GM19240 (cell line): Measurements from ENCODE around the gene MPZ.
"Not testable (repeated sequence)": the region's sequence is repeated elsewhere in the genome, so short reads cannot be mapped to it uniquely, and the experiment has no call there.

Source experiments
- DNase-seq: peaks from one replicate; pipeline ENCODE4 v3.0.0; 2011; ENCODE audit warnings: low spot score; ENCODE audit not compliant: insufficient read length

MPZ gene

DNA sequence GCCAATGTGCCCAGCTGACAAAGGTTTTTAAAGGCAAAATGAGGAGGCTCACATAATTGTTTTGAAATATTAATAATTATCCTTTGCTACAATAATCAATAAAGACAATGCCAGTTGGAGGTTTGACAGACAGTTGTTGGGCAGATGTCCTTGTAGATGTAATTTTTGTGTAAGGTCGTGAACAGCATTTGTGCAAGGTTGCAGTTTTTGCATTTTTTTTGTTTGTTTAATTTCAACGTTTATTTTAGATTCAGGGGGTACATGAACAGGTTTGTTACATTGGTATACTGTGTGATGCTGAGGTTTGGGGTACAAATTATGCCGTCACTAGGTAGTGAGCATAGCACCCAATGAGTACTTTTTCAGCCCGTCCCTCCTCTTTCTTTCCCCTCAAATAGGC is 9.3 kb downstream of the MPZ start:
- no peak for DNase-seq

- DNase-seq: no peak
Measured at GRCh38 chr1:161299347-161299746, 10.4 kb downstream of the MPZ start.

DNA sequence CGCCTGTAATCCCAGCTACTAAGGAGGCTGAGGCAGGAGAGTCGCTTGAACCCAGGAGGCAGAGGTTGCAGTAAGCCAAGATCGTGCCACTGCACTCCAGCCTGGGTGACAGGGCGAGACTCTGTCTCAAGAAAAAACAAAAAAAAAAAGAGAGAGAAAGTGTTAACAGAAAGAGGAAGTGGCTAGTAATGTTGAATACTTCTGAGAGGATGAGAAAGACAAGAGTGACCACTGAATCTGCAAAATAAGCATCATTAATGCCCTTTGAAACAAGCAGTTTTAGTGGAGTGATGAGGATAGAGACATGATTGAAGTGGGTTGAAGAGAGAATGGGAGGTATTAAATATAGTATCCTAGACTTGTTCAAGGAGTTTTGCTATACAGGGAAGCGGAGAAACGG is 11.7 kb downstream of the MPZ start:
- DNase-seq: no peak

- DNase-seq: no peak
Measured at GRCh38 chr1:161297415-161297814, 12.4 kb downstream of the MPZ start.

- DNase-seq: no peak
Measured at GRCh38 chr1:161290779-161291178, 19.0 kb downstream of the MPZ start.

DNA sequence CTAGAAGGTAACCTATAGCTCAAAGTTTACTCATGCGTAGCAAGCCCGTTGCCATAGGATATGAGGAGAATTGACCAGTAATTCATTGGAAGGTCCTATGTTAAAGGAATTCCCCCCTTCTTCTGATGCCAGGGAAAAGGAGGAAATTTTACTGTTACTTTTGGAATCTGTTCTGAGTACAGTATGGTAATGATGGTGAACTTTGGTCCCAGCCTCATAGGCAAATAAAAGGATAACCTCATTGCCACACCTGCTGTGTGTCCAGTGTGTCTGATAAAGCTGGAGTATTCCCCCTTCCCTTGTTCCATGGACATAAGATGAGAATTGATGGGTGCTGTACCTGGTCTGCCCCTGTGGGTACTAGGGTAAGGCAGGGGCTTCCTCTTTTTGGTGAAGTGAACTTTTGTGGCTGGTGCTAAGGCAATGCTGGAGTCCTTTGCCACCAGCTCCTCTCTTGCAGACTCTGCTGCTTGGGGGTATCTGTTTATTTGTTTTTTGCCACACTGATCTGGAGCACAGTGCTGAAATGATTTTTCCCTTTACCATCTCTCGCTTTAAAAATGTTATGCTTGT is 22.2 kb downstream of the MPZ start:
- no peak for DNase-seq

- DNase-seq: no peak
Measured at GRCh38 chr1:161285521-161285920, 24.2 kb downstream of the MPZ start.

- DNase-seq: no peak
Measured at GRCh38 chr1:161285113-161285512, 24.7 kb downstream of the MPZ start.

- DNase-seq: no peak
Measured at GRCh38 chr1:161282991-161283390, 26.8 kb downstream of the MPZ start.

DNA sequence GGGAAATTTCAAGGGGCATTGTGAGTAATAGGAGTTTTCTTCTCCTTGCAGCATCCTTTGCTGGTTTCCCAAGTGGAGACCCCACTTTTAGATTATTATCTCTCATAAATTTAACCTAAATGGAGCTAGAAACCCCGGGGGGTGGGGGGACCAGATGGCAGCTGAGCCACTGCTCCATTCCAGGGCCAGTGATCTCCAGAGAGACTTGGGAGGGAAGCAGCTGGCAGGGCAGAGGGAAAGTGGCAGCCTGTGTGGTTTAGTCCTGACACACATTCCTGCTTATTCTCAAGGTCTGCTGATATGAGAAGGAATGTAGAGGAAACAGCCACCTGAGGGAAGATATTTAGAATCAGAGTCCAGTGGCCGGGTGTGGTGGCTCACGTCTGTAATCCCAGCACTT is 34.9 kb downstream of the MPZ start:
- DNase-seq: no peak

DNA sequence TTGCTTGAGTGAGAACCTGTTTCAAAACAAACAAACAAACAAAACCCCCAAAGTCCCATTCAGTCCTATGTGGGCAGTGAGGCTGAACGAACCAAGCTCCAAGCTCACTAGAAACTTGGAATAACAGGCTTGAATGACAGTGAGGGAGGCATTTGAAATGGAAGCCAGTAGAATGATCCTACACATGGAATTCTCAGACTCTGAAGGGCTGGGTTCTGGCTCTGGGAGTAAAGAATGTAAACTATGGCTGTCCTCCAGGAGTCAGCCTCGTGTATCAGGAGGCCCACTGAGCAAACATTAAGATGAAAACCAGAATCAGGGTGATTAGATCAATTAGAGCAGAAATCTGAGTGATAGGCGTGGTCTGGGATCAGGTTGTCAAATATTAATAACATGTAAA is 36.4 kb downstream of the MPZ start:
- DNase-seq: no peak

DNA sequence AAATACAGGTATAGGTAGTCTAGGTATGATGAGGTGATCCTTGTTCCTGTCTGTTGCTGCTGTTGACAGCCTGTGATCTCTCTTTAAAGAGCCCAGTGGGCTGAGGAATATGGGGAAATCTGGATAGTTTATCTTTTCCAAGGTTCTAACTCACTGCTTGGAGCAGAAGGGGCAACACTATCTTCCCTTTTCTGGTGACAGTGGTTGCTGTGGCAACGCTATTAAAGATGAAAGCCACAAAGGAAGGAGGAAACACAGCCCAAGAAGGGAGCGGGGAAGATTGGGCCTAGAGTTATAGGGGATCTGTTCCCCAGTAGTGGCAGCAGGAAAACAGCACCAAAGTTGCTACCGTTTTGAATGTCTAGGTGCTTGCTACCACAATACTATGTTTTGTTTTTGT is 42.4 kb downstream of the MPZ start:
- no peak for DNase-seq

GRCh38 chr1:161266836-161267235 is 42.9 kb downstream of the MPZ start:
- DNase-seq: no peak

GRCh38 chr1:161266202-161266601 is 43.6 kb downstream of the MPZ start:
- no peak for DNase-seq

GRCh38 chr1:161265305-161265704 is 44.5 kb downstream of the MPZ start:
- DNase-seq: no peak

DNA sequence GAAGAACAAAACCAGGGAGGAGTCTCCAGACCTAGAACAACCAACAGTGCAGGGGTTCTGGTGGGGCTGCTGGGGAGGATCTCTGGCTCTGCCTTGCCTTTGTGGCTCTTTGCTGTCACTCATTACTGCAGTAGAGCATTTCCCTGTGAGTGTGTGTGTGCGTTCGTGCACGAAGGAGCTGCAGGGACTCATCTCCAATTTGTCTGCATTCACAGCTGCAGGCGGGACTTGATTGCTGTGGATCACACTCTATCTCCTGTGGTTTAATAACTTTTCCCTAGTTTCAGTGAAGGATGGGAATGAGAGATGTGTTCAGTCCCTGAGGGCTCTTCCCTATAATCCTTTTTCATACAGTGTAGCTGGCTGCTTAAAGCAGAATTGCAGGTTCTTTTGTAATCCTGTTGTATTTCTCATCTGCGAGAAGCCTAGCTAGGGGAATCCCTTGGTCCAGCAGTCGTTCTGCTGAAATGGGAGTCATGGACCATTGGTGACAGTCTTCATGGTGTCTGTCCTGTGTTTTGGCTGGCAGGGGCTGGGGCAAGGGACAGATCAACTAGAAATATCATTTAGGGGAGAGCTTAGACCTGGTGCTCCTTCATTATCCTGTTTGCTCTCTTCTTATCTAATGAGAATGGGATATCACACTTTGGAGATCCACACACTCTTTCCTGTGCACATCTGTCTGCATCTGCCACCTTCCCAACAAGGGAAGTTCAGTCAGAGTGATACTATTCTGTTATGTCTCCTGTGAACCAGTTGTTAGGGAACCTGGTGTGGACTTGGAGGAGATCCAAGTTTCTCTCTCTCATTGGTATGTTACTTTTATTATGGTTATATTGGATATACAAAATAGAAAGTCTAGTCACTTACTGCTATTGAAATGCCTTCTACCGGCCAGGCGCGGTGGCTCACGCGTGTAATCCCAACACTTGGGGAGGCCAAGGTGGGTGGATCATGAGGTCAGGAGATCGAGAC is 48.2 kb downstream of the MPZ start:
- DNase-seq: no peak

DNA sequence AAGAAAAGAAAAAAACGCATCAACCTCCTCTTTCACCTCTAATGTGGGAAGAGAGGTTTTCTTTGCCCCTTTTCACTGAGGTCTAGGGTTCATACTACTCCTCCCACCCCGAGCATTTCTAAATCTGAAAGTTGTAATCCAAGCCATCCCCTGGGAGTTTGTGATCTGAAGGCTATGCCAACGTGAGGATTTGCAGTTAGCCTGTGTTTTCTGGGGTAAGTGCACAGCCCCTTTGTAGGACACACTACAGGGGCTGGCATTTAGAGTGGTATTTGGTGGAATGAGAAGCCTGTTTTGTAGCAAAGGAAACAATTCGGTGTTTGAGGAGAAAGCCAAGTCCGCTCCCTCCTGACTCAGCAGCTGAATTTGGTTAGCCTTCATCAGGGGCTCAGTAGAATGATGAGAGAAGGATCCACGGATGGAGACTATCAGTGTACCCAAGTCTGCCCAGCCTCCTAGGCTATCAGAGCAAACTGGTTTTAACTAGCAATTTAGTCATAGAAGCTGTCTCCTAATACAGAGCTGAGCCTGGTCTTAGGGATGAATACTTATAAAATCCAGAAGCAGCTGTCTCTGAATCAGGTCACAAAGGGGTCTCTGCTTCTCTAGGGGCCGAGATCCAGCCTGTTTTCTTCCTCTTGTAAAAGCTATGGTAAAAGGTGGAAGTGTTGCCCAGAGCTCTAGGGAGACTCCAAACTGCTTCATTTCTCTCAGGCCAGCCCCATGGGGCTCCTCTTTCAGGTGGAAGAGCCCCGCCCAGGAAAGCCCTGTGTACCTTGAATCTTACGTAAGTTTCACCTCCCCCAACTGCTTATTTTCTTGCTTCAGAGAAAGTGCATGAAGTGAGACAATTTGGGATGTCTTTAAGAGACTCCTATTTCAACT is 49.1 kb downstream of the MPZ start:
- no peak for DNase-seq

- no peak for DNase-seq
Measured at GRCh38 chr1:161259765-161260164, 50.0 kb downstream of the MPZ start.

- DNase-seq: no peak
Measured at GRCh38 chr1:161259345-161259702, 50.4 kb downstream of the MPZ start.

GRCh38 chr1:161258439-161259344 is 51.1 kb downstream of the MPZ start, which contains the start of gene PCP4L1:
Gene PCP4L1 (plus strand): TSS chr1:161258745. CDS start chr1:161258975, 230 bp downstream.
- DNase-seq: peak; percentile 27

- DNase-seq: not testable (repeated sequence)
Measured at GRCh38 chr1:161257109-161257508, 52.7 kb downstream of the MPZ start.
